Cardiac muscle cell (in vitro differentiated cells and primary cell): Measurements from ENCODE around the gene KCNT2. TPM values are rescaled to one million over a fixed set of nuclear protein-coding genes. Genes with fewer than 3 reads are reported as not detected.

ENCODE experiments used
- DNase-seq, 2 donors: peaks; one replicate each; pipeline versions ENCODE4 v3.0.0 to v3.0.0-alpha.2; 2010 to 2017; ENCODE audit warnings: low read depth in 1 of 2, low spot score in 1 of 2
- H3K27ac ChIP-seq: fragments of 200-600 bp; sonication (generic); 2 replicates; pipeline ENCODE4 v1.5.1; 2016
- H3K27me3 ChIP-seq: fragments of 200-600 bp; sonication (generic); 2 replicates; pipeline ENCODE4 v1.6.0; 2016; ENCODE audit warnings: control low read depth
- H3K36me3 ChIP-seq: fragments of 200-600 bp; sonication (generic); 2 replicates; pipeline ENCODE4 v1.5.1; 2016; ENCODE audit warnings: control low read depth
- H3K4me1 ChIP-seq: fragments of 200-600 bp; sonication (generic); 2 replicates; pipeline ENCODE4 v1.8.1; 2017; ENCODE audit warnings: low read depth, mild to moderate bottlenecking, mixed run types
- H3K4me3 ChIP-seq: fragments of 200-600 bp; sonication (generic); 2 replicates; pipeline ENCODE4 v1.5.1; 2016; ENCODE audit warnings: mild to moderate bottlenecking
- H3K9me3 ChIP-seq: fragments of 200-600 bp; sonication (generic); 2 replicates; pipeline ENCODE4 v1.5.1; 2017; ENCODE audit warnings: low read depth, mild to moderate bottlenecking, control low read depth
- polyA plus RNA-seq: library from polyadenylated mRNA; unstranded; fragments of >200 nt; fragmentation: Nextera tagmentation; extraction: Ambion mirVana; gene quantifications from 2 replicates; pipeline ENCODE4 v1.2.1, GENCODE V29; 2016
- total RNA-seq: library from RNA; depleted of rRNA; stranded (reverse); fragments of >200 nt; gene quantifications from 2 replicates; pipeline ENCODE4 v1.2.3, GENCODE V29; 2016
- TF ChIP-seq, protein P1 (sequence below): IDR thresholded peaks from 2 replicates; pipeline ENCODE4 v1.5.1; 2012; ENCODE audit warnings: low read depth, mild to moderate bottlenecking, low read length

KCNT2 gene
- total and polyA plus RNA-seq, 2 experiments from 2014 or later: 2.0 to 5.0 TPM

DNA sequence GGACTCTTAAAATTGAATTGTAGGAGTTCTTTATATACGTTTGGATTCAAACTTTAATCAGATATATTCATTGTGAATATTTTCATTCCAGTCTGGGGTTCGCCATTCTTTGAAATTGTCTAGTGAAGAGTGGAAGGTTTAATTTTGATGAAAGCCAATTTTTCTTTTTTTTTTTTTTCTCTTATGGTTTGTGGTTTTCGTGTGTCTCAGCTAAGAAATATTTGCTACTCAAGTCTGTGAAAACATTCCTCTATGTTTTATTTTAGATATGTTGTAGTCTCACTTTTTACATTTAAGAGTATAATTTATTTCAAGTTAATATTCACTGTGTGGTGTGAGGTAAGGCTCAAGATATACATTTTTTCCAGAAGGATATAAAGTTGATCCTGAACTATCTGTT is 220.5 kb downstream of the KCNT2 start:
- DNase-seq: no peak
- TF ChIP-seq, protein P1, sequence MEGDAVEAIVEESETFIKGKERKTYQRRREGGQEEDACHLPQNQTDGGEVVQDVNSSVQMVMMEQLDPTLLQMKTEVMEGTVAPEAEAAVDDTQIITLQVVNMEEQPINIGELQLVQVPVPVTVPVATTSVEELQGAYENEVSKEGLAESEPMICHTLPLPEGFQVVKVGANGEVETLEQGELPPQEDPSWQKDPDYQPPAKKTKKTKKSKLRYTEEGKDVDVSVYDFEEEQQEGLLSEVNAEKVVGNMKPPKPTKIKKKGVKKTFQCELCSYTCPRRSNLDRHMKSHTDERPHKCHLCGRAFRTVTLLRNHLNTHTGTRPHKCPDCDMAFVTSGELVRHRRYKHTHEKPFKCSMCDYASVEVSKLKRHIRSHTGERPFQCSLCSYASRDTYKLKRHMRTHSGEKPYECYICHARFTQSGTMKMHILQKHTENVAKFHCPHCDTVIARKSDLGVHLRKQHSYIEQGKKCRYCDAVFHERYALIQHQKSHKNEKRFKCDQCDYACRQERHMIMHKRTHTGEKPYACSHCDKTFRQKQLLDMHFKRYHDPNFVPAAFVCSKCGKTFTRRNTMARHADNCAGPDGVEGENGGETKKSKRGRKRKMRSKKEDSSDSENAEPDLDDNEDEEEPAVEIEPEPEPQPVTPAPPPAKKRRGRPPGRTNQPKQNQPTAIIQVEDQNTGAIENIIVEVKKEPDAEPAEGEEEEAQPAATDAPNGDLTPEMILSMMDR: no peak
- Histone ChIP-seq H3K4me1 (no peaks in the 10 kb centered on the region), H3K27me3 (no peaks in the 10 kb centered on the region), H3K9me3 (no peaks in the 10 kb centered on the region), H3K27ac (no peak overlapping the region), H3K4me3 (no peak overlapping the region), H3K36me3 (no peaks in the 10 kb centered on the region)

DNA sequence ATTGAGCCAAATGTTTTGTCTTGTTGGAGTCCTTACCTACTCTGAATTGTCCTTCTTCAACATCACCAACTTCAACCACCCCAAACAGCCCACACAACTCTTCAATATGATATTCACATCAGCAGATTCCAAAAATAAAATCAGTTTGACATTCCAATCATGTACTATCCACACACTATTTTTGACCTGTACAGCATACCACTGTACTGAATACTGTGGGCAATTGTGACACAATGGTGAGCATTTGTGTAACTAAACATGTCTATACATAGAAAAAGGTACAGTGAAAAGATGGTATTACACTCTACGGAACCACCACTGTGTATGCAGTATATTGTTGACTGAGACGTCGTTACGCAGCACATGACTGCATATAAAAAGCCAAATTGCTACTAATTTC is 223.1 kb downstream of the KCNT2 start:
- no peak overlapping the region for H3K27ac ChIP-seq
- H3K27me3 ChIP-seq: no peaks in the 10 kb centered on the region
- no peak overlapping the region for H3K4me3 ChIP-seq
- no peaks in the 10 kb centered on the region for H3K9me3 ChIP-seq
- no peak for DNase-seq
- no peaks in the 10 kb centered on the region for H3K4me1 ChIP-seq
- TF ChIP-seq, protein P1: no peak
- H3K36me3 ChIP-seq: no peaks in the 10 kb centered on the region

DNA sequence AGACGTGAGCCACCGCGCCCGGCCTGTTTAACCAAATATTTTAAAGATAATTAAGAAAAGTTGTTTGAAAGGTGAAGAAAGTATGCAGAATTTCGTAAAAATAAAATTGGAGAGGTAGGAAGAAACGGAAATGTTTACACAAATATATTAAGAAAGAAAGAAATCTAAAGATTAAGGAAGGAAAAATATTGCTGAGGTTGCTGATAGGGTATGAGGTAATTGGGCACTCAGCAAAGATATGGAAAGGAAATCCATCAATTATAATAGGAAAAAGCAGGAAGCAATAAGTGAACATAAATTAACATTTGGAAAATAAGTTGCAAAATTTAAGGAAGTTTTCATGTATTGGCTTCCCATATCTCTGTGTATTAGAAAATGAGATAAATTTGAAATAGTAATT is 225.9 kb downstream of the KCNT2 start:
- H3K27ac ChIP-seq: no peak overlapping the region
- no peak for DNase-seq
- H3K36me3 ChIP-seq: no peaks in the 10 kb centered on the region

DNA sequence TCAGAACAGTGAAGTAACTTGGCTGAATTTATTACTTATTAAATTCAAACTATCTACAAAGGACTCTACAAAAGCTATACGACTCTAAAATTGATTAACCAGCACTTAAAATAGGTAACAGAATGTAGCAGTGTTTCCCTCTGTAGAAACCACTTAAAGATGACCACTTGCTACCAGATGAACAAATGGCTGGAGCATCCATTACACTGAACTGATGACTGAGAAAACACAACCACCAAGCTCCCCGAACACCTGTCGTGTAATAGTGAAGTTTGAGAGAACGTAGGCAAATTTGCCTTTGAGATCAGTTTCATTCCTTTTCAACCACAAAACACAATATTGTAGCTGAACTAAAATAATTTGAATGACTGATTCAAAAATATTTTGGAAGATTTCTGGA is 226.7 kb downstream of the KCNT2 start:
- H3K27me3 ChIP-seq: no peaks in the 10 kb centered on the region
- no peaks in the 10 kb centered on the region for H3K4me1 ChIP-seq
- H3K9me3 ChIP-seq: no peaks in the 10 kb centered on the region
- no peak for DNase-seq
- no peak overlapping the region for H3K27ac ChIP-seq
- no peaks in the 10 kb centered on the region for H3K36me3 ChIP-seq
- H3K4me3 ChIP-seq: no peak overlapping the region
- TF ChIP-seq, protein P1: no peak

More for the DNA sequence above, 225.9 kb downstream of the KCNT2 start:
- Histone ChIP-seq H3K4me1 (no peaks in the 10 kb centered on the region), H3K27me3 (no peaks in the 10 kb centered on the region), H3K9me3 (no peaks in the 10 kb centered on the region), H3K4me3 (no peak overlapping the region)
- TF ChIP-seq, protein P1: no peak

DNA sequence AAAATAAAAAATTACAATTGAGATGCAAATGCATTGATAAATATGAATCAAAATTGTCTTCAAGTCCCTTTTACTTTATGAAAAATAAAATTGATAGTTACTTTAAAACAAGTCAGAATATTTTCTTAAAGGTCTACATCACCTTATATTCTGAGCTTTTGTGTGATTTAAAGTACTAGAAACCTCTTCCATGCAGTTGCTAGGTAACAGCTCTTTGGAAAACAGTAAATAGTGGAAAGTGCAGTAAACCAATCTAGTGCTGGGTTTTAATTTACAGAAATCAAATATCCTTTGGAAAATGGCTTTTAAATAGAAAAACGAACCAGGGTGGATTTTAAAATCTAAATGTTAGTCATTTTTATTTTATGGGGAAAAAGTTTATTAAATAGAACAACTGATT is 227.9 kb downstream of the KCNT2 start:
- Histone ChIP-seq H3K27ac (no peak overlapping the region), H3K4me3 (no peak overlapping the region), H3K36me3 (no peaks in the 10 kb centered on the region), H3K9me3 (no peaks in the 10 kb centered on the region), H3K4me1 (no peaks in the 10 kb centered on the region), H3K27me3 (no peaks in the 10 kb centered on the region)
- peak in 1 of 2 donors; percentile 24 for DNase-seq
- TF ChIP-seq, protein P1: no peak

DNA sequence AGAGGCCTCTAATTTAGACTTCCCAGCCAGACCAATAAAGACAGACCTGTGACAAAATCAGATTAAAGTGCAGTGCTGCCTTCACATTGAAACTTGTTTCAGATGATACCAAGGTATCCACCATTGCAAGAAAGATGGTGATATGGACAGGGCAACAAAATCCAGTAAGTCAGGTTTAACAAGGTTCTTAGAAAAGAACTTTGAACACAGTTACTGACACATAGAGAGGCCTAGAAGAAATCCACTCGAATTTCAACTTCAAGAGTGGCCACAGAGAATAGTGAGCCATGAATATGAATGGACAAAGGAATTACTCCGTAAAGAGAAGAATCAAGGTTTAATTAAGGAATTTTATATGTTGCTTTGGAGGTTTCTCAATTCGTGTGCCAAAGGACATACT is 230.4 kb downstream of the KCNT2 start:
- no peak for DNase-seq

More for the DNA sequence above, 230.4 kb downstream of the KCNT2 start:
- TF ChIP-seq, protein P1: no peak
- Histone ChIP-seq H3K4me3 (no peak overlapping the region), H3K27ac (no peak overlapping the region), H3K27me3 (no peaks in the 10 kb centered on the region), H3K9me3 (no peaks in the 10 kb centered on the region), H3K36me3 (no peaks in the 10 kb centered on the region), H3K4me1 (no peaks in the 10 kb centered on the region)
